HEK293T (cell line): ENCODE results near the gene TPSG1.
A peak's percentile ranks its signal among the peaks of the same experiment; 100 is the strongest.
"Not testable (repeated sequence)": the region's sequence is repeated elsewhere in the genome, so short reads cannot be mapped to it uniquely, and the experiment has no call there.

ENCODE experiments used
- CTCF ChIA-PET: fragments of 350-600 bp; formaldehyde crosslinking; extraction: SDS; loops from one replicate; lab custom pipeline; 2021; ENCODE audit warnings: antibody characterized with exemption, inconsistent platforms; lab: Yijun Ruan, JAX
- POLR2A ChIA-PET: fragments of 350-600 bp; formaldehyde crosslinking; extraction: SDS; loops from one replicate; lab custom pipeline; 2020; ENCODE audit warnings: antibody characterized with exemption, inconsistent platforms; lab: Yijun Ruan, JAX
- DNase-seq: peaks from one replicate; pipeline ENCODE4 v3.0.0; 2012; ENCODE audit warnings: mixed read lengths; ENCODE audit errors: extremely low spot score
- ARNT ChIP-seq: fragments of 450-650 bp; IDR thresholded peaks from 2 replicates; pipeline ENCODE4 v1.6.1; 2017; ENCODE audit warnings: mild to moderate bottlenecking
- BHLHE40 ChIP-seq: fragments of 450-650 bp; IDR thresholded peaks from 2 replicates; pipeline ENCODE4 v1.6.1; 2016; ENCODE audit warnings: mild to moderate bottlenecking, moderate library complexity, borderline replicate concordance
- CTBP1 ChIP-seq: fragments of 450-650 bp; IDR thresholded peaks from 2 replicates; pipeline ENCODE4 v1.6.1; 2016; ENCODE audit warnings: borderline replicate concordance
- ELF4 ChIP-seq: fragments of 450-650 bp; IDR thresholded peaks from 2 replicates; pipeline ENCODE4 v1.6.1; 2017; ENCODE audit warnings: antibody characterized with exemption
- FOXA1 ChIP-seq: fragments of 450-650 bp; IDR thresholded peaks from 2 replicates; pipeline ENCODE4 v1.6.1; 2016; ENCODE audit warnings: mild to moderate bottlenecking
- FOXK2 ChIP-seq: fragments of 450-650 bp; IDR thresholded peaks from 2 replicates; pipeline ENCODE4 v1.6.1; 2016; ENCODE audit warnings: mild to moderate bottlenecking
- FOXM1 ChIP-seq: fragments of 450-650 bp; IDR thresholded peaks from 2 replicates; pipeline ENCODE4 v1.6.1; 2017; ENCODE audit warnings: mild to moderate bottlenecking, borderline replicate concordance
- HDGF ChIP-seq: fragments of 450-650 bp; IDR thresholded peaks from 2 replicates; pipeline ENCODE4 v1.6.1; 2017; ENCODE audit warnings: antibody characterized with exemption, borderline replicate concordance
- L3MBTL2 ChIP-seq: fragments of 450-650 bp; conservative IDR thresholded peaks from 2 replicates; pipeline ENCODE4 v1.6.1; 2016; ENCODE audit warnings: mild to moderate bottlenecking
- LEF1 ChIP-seq: fragments of 450-650 bp; IDR thresholded peaks from 2 replicates; pipeline ENCODE4 v1.6.1; 2017; ENCODE audit warnings: mild to moderate bottlenecking, borderline replicate concordance
- NFRKB ChIP-seq: fragments of 450-650 bp; IDR thresholded peaks from 2 replicates; pipeline ENCODE4 v1.6.1; 2016; ENCODE audit warnings: mild to moderate bottlenecking, moderate library complexity
- PKNOX1 ChIP-seq: fragments of 450-650 bp; IDR thresholded peaks from 2 replicates; pipeline ENCODE4 v1.6.1; 2016
- SP1 ChIP-seq: fragments of 450-650 bp; IDR thresholded peaks from 2 replicates; pipeline ENCODE4 v1.6.1; 2017
- SUZ12 ChIP-seq: fragments of 450-650 bp; IDR thresholded peaks from 2 replicates; pipeline ENCODE4 v1.6.1; 2016; ENCODE audit warnings: mild to moderate bottlenecking
- TARDBP ChIP-seq: fragments of 450-650 bp; IDR thresholded peaks from 2 replicates; pipeline ENCODE4 v1.6.1; 2016
- ZNF384 ChIP-seq: fragments of 450-650 bp; IDR thresholded peaks from 2 replicates; pipeline ENCODE4 v1.6.1; 2016

Gene TPSG1

GRCh38 chr16:1200014-1200627, 24.9 kb downstream of the TPSG1 start:
- POLR2A ChIA-PET: no interaction called here

GRCh38 chr16:1199347-1200013, 25.6 kb downstream of the TPSG1 start:
- POLR2A ChIA-PET: no interaction called here
- CTCF ChIA-PET: no interaction called here
- DNase-seq: peak; percentile 51
- no peak for TF ChIP-seq SUZ12

More at GRCh38 chr16:1200014-1200627, 24.9 kb downstream of the TPSG1 start:
- no peak for TF ChIP-seq CTBP1
- TF ChIP-seq NFRKB: no peak
- TF ChIP-seq FOXM1: no peak
- no peak for TF ChIP-seq TARDBP
- CTCF ChIA-PET: no interaction called here
- DNase-seq: no peak

- DNase-seq: peak; percentile 33
- POLR2A ChIA-PET, CTCF ChIA-PET: not testable (repeated sequence)
Measured at GRCh38 chr16:1198671-1199346, 26.3 kb downstream of the TPSG1 start.

- CTCF ChIA-PET: no interaction called here
- POLR2A ChIA-PET: no interaction called here
- TF ChIP-seq L3MBTL2 (no peak), BHLHE40 (no peak), ELF4 (no peak), FOXM1 (no peak), ZNF384 (no peak), FOXA1 (no peak)
- DNase-seq: no peak
Measured at GRCh38 chr16:1198194-1198593, 26.9 kb downstream of the TPSG1 start.

- POLR2A ChIA-PET: no interaction called here
- no peak for TF ChIP-seq L3MBTL2
- TF ChIP-seq ELF4: no peak
- TF ChIP-seq FOXM1: no peak
- TF ChIP-seq NFRKB: no peak
- no peak for TF ChIP-seq SUZ12
- TF ChIP-seq BHLHE40: no peak
- no peak for TF ChIP-seq CTBP1
- no peak for TF ChIP-seq FOXA1
- TF ChIP-seq TARDBP: no peak
- TF ChIP-seq SP1: no peak
- no peak for TF ChIP-seq FOXK2
- no peak for TF ChIP-seq HDGF
- no peak for TF ChIP-seq LEF1
- no peak for TF ChIP-seq ZNF384
- no peak for TF ChIP-seq PKNOX1
- no peak for DNase-seq
- CTCF ChIA-PET: no interaction called here
Measured at GRCh38 chr16:1197237-1197866, 27.7 kb downstream of the TPSG1 start.

GRCh38 chr16:1196494-1196893, 28.6 kb downstream of the TPSG1 start:
- CTCF ChIA-PET: no interaction called here
- no peak for TF ChIP-seq HDGF
- TF ChIP-seq NFRKB: no peak
- no peak for TF ChIP-seq ELF4
- no peak for TF ChIP-seq PKNOX1
- TF ChIP-seq LEF1: no peak
- TF ChIP-seq ARNT: no peak
- no peak for TF ChIP-seq FOXA1
- no peak for TF ChIP-seq SP1
- no peak for TF ChIP-seq ZNF384
- no peak for DNase-seq
- POLR2A ChIA-PET: no interaction called here

GRCh38 chr16:1195393-1195666, 29.7 kb downstream of the TPSG1 start:
- POLR2A ChIA-PET: no interaction called here
- DNase-seq: no peak
- CTCF ChIA-PET: no interaction called here
- TF ChIP-seq ELF4 (no peak), FOXA1 (no peak), L3MBTL2 (no peak), CTBP1 (no peak), SP1 (no peak), FOXK2 (no peak), TARDBP (no peak)
